Measurements from ENCODE around the gene BHLHE40.
"Not testable (repeated sequence)": the region's sequence is repeated elsewhere in the genome, so short reads cannot be mapped to it uniquely, and the experiment has no call there.

The BHLHE40 gene

GRCh38 chr3:4967683-4968082, 11.6 kb upstream of the BHLHE40 start:
- H3K27ac ChIP-seq (ENCODE audit: low read length); H3K4me1 ChIP-seq (ENCODE audit: low read length); H3K4me3 ChIP-seq (ENCODE audit: low read length); H4K20me1 ChIP-seq (ENCODE audit: insufficient read depth, low read length); H2AFZ ChIP-seq (ENCODE audit: low read length); H3K79me2 ChIP-seq (ENCODE audit: low read length); H3K36me3 ChIP-seq (replicated peaks; ENCODE audit: insufficient read depth, low read length); H3K27me3 ChIP-seq (replicated peaks; ENCODE audit: insufficient read depth, low read length); DNase-seq; H3K4me2 ChIP-seq (ENCODE audit: low read depth, low read length); H3F3A ChIP-seq (ENCODE audit: insufficient read depth, low read length); H3K9me2 ChIP-seq (replicated peaks; ENCODE audit: insufficient read depth, low read length); H3K9me3 ChIP-seq (replicated peaks; ENCODE audit: insufficient read depth, low read length); H3K9ac ChIP-seq (ENCODE audit: low read length): not testable (repeated sequence)

- H3K4me1 ChIP-seq (ENCODE audit: low read length); H3K27ac ChIP-seq (ENCODE audit: low read length); H3K4me3 ChIP-seq (ENCODE audit: low read length); H3K9me3 ChIP-seq (replicated peaks; ENCODE audit: insufficient read depth, low read length); H3K27me3 ChIP-seq (replicated peaks; ENCODE audit: insufficient read depth, low read length); H3K9me2 ChIP-seq (replicated peaks; ENCODE audit: insufficient read depth, low read length); H3K9ac ChIP-seq (ENCODE audit: low read length); H3K79me2 ChIP-seq (ENCODE audit: low read length); H4K20me1 ChIP-seq (ENCODE audit: insufficient read depth, low read length); H3K36me3 ChIP-seq (replicated peaks; ENCODE audit: insufficient read depth, low read length); H3K4me2 ChIP-seq (ENCODE audit: low read depth, low read length); H2AFZ ChIP-seq (ENCODE audit: low read length); DNase-seq; H3F3A ChIP-seq (ENCODE audit: insufficient read depth, low read length): not testable (repeated sequence)
These were observed 7.8 kb upstream of the BHLHE40 start for GRCh38 chr3:4971437-4971836.

GRCh38 chr3:4971838-4972237, 7.4 kb upstream of the BHLHE40 start:
- Histone ChIP-seq H3K27ac (ENCODE audit: low read length) (no peak overlapping the region), H3K4me2 (ENCODE audit: low read depth, low read length) (no peak overlapping the region), H3K9ac (ENCODE audit: low read length) (no peak overlapping the region), H3K9me3 (replicated peaks; ENCODE audit: insufficient read depth, low read length) (no peaks in the 10 kb centered on the region), H3K27me3 (replicated peaks; ENCODE audit: insufficient read depth, low read length) (no peaks in the 10 kb centered on the region), H3K36me3 (replicated peaks; ENCODE audit: insufficient read depth, low read length) (no peaks in the 10 kb centered on the region), H2AFZ (ENCODE audit: low read length) (no peak overlapping the region), H3K4me3 (ENCODE audit: low read length) (no peak overlapping the region), H3F3A (ENCODE audit: insufficient read depth, low read length) (0 out of 2 replicates have a peak, but pooled peaks cover under 1% of the 10 kb centered on the region), H3K79me2 (ENCODE audit: low read length) (no peaks in the 10 kb centered on the region), H4K20me1 (ENCODE audit: insufficient read depth, low read length) (no peaks in the 10 kb centered on the region), H3K9me2 (replicated peaks; ENCODE audit: insufficient read depth, low read length) (no peaks in the 10 kb centered on the region), H3K4me1 (ENCODE audit: low read length) (peaks cover 3% of the 10 kb centered on the region; the same call in 1 of the 2 replicates)
- no peak for DNase-seq
- TF ChIP-seq EZH2 (optimal IDR thresholded peaks at IDR 0.05; ENCODE audit: low read depth, low read length) (no peak), EZH2phosphoT487 (IDR thresholded peaks at IDR 0.05; ENCODE audit: low read length) (no peak)
- TF ChIP-seq, protein P1, sequence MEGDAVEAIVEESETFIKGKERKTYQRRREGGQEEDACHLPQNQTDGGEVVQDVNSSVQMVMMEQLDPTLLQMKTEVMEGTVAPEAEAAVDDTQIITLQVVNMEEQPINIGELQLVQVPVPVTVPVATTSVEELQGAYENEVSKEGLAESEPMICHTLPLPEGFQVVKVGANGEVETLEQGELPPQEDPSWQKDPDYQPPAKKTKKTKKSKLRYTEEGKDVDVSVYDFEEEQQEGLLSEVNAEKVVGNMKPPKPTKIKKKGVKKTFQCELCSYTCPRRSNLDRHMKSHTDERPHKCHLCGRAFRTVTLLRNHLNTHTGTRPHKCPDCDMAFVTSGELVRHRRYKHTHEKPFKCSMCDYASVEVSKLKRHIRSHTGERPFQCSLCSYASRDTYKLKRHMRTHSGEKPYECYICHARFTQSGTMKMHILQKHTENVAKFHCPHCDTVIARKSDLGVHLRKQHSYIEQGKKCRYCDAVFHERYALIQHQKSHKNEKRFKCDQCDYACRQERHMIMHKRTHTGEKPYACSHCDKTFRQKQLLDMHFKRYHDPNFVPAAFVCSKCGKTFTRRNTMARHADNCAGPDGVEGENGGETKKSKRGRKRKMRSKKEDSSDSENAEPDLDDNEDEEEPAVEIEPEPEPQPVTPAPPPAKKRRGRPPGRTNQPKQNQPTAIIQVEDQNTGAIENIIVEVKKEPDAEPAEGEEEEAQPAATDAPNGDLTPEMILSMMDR (IDR thresholded peaks at IDR 0.05; ENCODE audit: low read length): no peak

DNA sequence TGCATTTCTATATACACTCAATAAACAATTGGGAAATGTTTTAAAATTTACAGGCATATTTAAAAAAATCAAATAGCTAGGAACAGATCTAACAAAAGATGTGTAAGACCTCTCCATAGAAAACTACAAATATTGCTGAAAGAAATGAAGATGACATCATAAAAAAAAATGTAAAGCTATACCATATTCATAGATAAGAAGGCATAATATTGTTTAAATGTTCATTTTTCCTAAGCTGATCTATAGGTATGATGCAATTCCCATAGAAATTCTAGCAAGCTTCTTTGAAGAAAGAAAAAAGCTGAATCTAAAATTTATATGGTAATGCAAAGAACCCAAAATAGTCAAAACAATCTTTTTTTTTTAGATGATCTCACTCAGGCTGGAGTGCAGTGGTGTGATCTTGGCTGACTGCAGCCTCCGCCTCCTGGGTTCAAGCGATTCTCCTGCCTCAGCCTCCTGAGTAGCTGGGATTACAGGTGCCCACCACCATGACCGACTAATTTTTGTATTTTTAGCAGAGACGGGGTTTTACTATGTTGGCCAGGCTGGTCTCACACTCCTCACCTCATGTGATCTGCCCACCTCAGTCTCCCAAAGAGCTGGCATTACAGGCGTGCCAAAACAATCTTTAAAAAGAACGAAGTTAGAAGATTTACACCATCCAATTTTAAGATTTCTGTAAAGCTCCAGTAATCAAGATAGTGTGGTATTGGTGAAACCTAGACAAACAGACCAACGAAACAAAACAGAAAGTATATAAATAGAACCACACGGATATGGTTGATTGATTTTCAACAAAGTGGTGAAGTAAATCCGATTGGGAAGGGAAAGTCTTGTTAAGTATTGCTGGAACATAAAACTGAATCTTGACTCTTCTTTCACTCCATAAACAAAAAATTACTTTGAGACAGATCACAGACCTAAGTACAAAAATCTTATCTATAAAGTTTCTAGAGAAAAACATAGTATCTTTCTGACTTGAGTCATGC, 6.3 kb upstream of the BHLHE40 start:
- Histone ChIP-seq H3K27ac (ENCODE audit: low read length) (no peak overlapping the region), H3K79me2 (ENCODE audit: low read length) (no peaks in the 10 kb centered on the region), H3K9ac (ENCODE audit: low read length) (no peak overlapping the region), H4K20me1 (ENCODE audit: insufficient read depth, low read length) (no peaks in the 10 kb centered on the region), H3K4me1 (ENCODE audit: low read length) (peaks cover 8% of the 10 kb centered on the region), H3F3A (ENCODE audit: insufficient read depth, low read length) (peaks cover 12% of the 10 kb centered on the region), H3K4me2 (ENCODE audit: low read depth, low read length) (no peak overlapping the region), H3K27me3 (replicated peaks; ENCODE audit: insufficient read depth, low read length) (no peaks in the 10 kb centered on the region), H2AFZ (ENCODE audit: low read length) (no peak overlapping the region), H3K9me2 (replicated peaks; ENCODE audit: insufficient read depth, low read length) (no peaks in the 10 kb centered on the region), H3K36me3 (replicated peaks; ENCODE audit: insufficient read depth, low read length) (no peaks in the 10 kb centered on the region), H3K9me3 (replicated peaks; ENCODE audit: insufficient read depth, low read length) (no peaks in the 10 kb centered on the region), H3K4me3 (ENCODE audit: low read length) (no peak overlapping the region)
- TF ChIP-seq EZH2 (optimal IDR thresholded peaks at IDR 0.05; ENCODE audit: low read depth, low read length): no peak
- TF ChIP-seq EZH2phosphoT487 (IDR thresholded peaks at IDR 0.05; ENCODE audit: low read length): no peak
- TF ChIP-seq, protein P1 (IDR thresholded peaks at IDR 0.05; ENCODE audit: low read length): no peak
- no peak for DNase-seq
